Osteoblast (primary cell): ENCODE results near the gene PARD6G. TPM values are rescaled to one million over a fixed set of nuclear protein-coding genes. Genes with fewer than 3 reads are reported as not detected.

Experiments
- DNase-seq: peaks from one replicate; pipeline ENCODE4 v3.0.0; 2011; ENCODE audit warnings: low spot score, mixed read lengths; ENCODE audit not compliant: insufficient read length; ENCODE audit errors: missing footprints
- H2AFZ ChIP-seq: 2 replicates; pipeline ENCODE4 v1.6.0; 2011; ENCODE audit warnings: mild to moderate bottlenecking, low read length
- H3K27ac ChIP-seq: 2 replicates; pipeline ENCODE4 v1.5.1; 2011; ENCODE audit warnings: mild to moderate bottlenecking, low read depth, low read length, moderate library complexity
- H3K27me3 ChIP-seq: 2 replicates; pipeline ENCODE4 v1.6.0; 2012; ENCODE audit warnings: mild to moderate bottlenecking, control low read depth, inconsistent platforms, low read length, moderate library complexity; ENCODE audit not compliant: insufficient read depth
- H3K36me3 ChIP-seq: 2 replicates; pipeline ENCODE4 v1.5.1; 2011; ENCODE audit warnings: mild to moderate bottlenecking, low read length, control low read depth, moderate library complexity; ENCODE audit not compliant: insufficient read depth
- H3K4me1 ChIP-seq: 2 replicates; pipeline ENCODE4 v1.5.1; 2011; ENCODE audit warnings: mild to moderate bottlenecking, low read length, control low read depth, moderate library complexity; ENCODE audit not compliant: insufficient read depth
- H3K4me2 ChIP-seq: 2 replicates; pipeline ENCODE4 v1.6.0; 2011; ENCODE audit warnings: mild to moderate bottlenecking, low read length; ENCODE audit not compliant: insufficient read depth
- H3K4me3 ChIP-seq: fragments of 200-600 bp; sonication (generic); 3 replicates; pipeline ENCODE4 v1.5.1; 2012; ENCODE audit warnings: mild to moderate bottlenecking, low read length, inconsistent platforms; ENCODE audit not compliant: insufficient read depth
- H3K79me2 ChIP-seq: 2 replicates; pipeline ENCODE4 v1.6.0; 2012; ENCODE audit warnings: mild to moderate bottlenecking, low read length, control low read depth, inconsistent platforms; ENCODE audit not compliant: insufficient read depth
- H3K9me3 ChIP-seq: 2 replicates; pipeline ENCODE4 v1.5.1; 2011; ENCODE audit warnings: low read depth, low read length, control low read depth
- H4K20me1 ChIP-seq: 2 replicates; pipeline ENCODE4 v1.6.0; 2012; ENCODE audit warnings: mild to moderate bottlenecking, low read length, control low read depth; ENCODE audit not compliant: insufficient read depth
- total RNA-seq: library from RNA; depleted of rRNA; stranded (reverse); fragments of >200 nt; gene quantifications from 2 replicates; pipeline ENCODE4 v1.2.3, GENCODE V29; 2012
- TF ChIP-seq, protein P1 (sequence below): IDR thresholded peaks from 2 replicates; pipeline ENCODE4 v1.5.1; 2011; ENCODE audit warnings: mild to moderate bottlenecking, low read depth, low read length, moderate library complexity; ENCODE audit errors: extremely low read depth

The PARD6G gene
- total RNA-seq, 1 donor: 2.2 TPM

DNA sequence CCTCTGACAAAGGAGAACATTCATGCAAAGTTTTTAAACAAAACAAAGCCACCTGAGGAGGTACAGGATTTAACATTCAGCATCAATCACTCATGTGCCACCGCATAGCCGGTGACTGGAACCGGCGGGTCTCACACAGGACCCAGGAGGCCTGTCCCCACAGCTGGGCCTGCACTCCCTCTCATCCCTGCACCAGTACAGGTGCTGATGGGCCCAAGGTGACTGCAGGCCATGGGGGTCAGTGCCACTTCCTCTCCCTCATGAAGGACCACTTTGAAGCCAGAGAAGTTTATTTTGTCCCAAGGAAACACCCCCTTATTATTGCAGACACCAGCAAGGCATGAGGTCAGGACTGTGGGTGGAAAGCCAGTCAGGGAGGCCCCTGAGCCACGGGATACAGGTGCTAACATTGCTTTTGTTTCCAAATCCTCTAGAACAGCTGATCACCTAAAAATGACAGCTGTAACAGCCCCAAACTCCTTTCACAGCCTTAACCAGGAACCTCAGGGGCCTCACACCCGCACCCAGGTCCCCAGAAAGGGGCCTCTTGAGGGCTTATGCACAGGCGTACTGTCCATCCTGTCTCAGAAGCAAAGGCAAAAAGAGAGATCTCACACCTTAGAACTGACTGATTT, 14.0 kb downstream of the PARD6G start:
- TF ChIP-seq, protein P1, sequence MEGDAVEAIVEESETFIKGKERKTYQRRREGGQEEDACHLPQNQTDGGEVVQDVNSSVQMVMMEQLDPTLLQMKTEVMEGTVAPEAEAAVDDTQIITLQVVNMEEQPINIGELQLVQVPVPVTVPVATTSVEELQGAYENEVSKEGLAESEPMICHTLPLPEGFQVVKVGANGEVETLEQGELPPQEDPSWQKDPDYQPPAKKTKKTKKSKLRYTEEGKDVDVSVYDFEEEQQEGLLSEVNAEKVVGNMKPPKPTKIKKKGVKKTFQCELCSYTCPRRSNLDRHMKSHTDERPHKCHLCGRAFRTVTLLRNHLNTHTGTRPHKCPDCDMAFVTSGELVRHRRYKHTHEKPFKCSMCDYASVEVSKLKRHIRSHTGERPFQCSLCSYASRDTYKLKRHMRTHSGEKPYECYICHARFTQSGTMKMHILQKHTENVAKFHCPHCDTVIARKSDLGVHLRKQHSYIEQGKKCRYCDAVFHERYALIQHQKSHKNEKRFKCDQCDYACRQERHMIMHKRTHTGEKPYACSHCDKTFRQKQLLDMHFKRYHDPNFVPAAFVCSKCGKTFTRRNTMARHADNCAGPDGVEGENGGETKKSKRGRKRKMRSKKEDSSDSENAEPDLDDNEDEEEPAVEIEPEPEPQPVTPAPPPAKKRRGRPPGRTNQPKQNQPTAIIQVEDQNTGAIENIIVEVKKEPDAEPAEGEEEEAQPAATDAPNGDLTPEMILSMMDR: no peak

DNA sequence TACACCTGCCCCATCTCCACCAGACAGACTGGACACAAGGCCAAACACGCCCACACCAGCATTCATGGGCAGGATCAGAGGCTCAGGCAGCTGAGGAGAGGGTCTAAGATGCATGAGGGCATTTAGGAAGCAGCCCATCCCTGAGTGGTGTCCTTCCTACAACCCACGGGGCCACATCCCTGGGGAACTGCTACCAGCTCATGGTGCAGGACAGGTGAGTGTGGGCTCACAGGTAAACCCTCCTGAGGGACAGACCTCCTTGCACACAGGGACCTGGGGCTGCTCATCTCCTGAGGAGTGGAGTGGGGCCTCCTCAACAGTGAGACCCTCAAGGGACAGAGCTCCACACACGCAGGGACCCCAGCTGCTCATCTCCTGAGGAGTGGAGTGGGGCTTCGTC, 14.6 kb downstream of the PARD6G start:
- Histone ChIP-seq H3K27me3 (no peaks in the 10 kb centered on the region), H4K20me1 (no peaks in the 10 kb centered on the region), H3K4me2 (no peak overlapping the region), H3K9me3 (no peaks in the 10 kb centered on the region), H3K27ac (no peak overlapping the region), H3K36me3 (no peaks in the 10 kb centered on the region), H3K4me1 (no peaks in the 10 kb centered on the region), H2AFZ (no peak overlapping the region), H3K79me2 (no peaks in the 10 kb centered on the region), H3K4me3 (no peak overlapping the region)
- no peak for DNase-seq
- TF ChIP-seq, protein P1: no peak

More for the DNA sequence above, 14.0 kb downstream of the PARD6G start:
- no peaks in the 10 kb centered on the region for H3K27me3 ChIP-seq
- no peaks in the 10 kb centered on the region for H4K20me1 ChIP-seq
- H3K36me3 ChIP-seq: no peaks in the 10 kb centered on the region
- peak; percentile 70 for DNase-seq
- no peaks in the 10 kb centered on the region for H3K4me1 ChIP-seq
- H3K27ac ChIP-seq: no peak overlapping the region
- H3K9me3 ChIP-seq: no peaks in the 10 kb centered on the region
- H3K4me2 ChIP-seq: no peak overlapping the region
- no peaks in the 10 kb centered on the region for H3K79me2 ChIP-seq
- no peak overlapping the region for H2AFZ ChIP-seq
- no peak overlapping the region for H3K4me3 ChIP-seq

DNA sequence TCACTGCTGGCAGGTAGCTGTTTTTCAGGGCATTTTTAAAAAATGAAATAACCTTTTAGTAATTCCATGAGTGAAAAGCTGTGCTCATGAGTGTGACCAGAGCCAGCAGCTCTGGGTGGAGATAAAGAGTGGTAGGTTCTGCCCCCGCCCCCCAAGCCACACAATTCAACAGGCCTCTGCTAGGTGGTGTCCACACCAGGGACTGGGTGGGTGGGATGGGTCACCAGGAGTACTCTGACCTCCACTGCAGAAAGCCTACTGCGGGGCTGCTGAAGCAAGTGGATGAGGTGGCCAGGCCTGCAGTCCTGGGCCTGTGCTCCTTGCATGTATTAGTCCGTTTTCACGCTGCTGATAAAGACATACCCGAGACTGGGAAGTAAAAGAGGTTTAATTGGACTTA, 15.3 kb downstream of the PARD6G start:
- Histone ChIP-seq H4K20me1 (no peaks in the 10 kb centered on the region), H3K79me2 (no peaks in the 10 kb centered on the region), H3K27ac (no peak overlapping the region), H3K4me1 (no peaks in the 10 kb centered on the region), H2AFZ (no peak overlapping the region), H3K9me3 (no peaks in the 10 kb centered on the region), H3K4me2 (no peak overlapping the region), H3K27me3 (no peaks in the 10 kb centered on the region), H3K36me3 (no peaks in the 10 kb centered on the region), H3K4me3 (no peak overlapping the region)
- TF ChIP-seq, protein P1: no peak
- no peak for DNase-seq

DNA sequence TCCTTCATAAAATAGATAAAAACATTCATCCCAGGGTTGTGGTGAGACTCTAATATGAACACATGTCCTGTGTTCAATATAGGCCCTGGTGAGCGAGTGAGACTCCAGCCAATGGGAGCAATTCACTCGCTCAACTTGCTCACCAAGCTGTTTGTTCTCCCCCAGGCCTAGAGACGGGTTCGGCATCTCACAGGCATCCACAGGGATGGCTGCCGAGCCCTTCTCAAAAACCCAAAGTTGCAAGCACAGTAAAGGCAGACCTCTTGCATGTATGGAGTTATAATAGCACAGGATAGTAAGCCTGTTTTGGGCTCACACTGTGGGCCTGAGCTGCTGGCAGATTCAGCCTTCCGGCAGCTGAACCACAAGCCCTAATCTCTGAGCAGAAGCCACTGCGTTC, 15.7 kb downstream of the PARD6G start:
- TF ChIP-seq, protein P1: no peak
- Histone ChIP-seq H3K4me1 (no peaks in the 10 kb centered on the region), H3K36me3 (no peaks in the 10 kb centered on the region), H2AFZ (no peak overlapping the region), H3K4me2 (no peak overlapping the region), H3K4me3 (no peak overlapping the region), H3K9me3 (no peaks in the 10 kb centered on the region), H3K27me3 (no peaks in the 10 kb centered on the region), H3K27ac (no peak overlapping the region), H4K20me1 (no peaks in the 10 kb centered on the region), H3K79me2 (no peaks in the 10 kb centered on the region)
- DNase-seq: no peak
